Measurements from ENCODE around the gene BAIAP2L1. TPM values are rescaled to one million over a fixed set of nuclear protein-coding genes. Genes with fewer than 3 reads are reported as not detected.
"Not testable (repeated sequence)": the region's sequence is repeated elsewhere in the genome, so short reads cannot be mapped to it uniquely, and the experiment has no call there.

Gene BAIAP2L1
- total RNA-seq = 21.1 TPM
- long read RNA-seq, transcript BAIAP2L1-201 (14 exons, 3,622 nt) = major isoform, 5 of 34 reads
- long read RNA-seq, partial matches to known transcripts = 9 of 34 reads
- long read RNA-seq, other reads (novel, unspliced or antisense) = 20 of 34 reads

- no peak for TF ChIP-seq CTCF (IDR thresholded peaks at IDR 0.05)
- H3K4me3 ChIP-seq = peak within 1 kb of the TSS; percentile 73
- intact Hi-C loops (cut with DNase I) = no loop called here
- peak within 1 kb of the TSS; percentile 77 for H3K27ac ChIP-seq
- DNase-seq = peak; percentile 93
- H3K27me3 ChIP-seq (ENCODE audit: low read depth) = peaks cover 13% of the 10 kb centered on the region
- peak; percentile 98 to 99 for ATAC-seq
- peaks cover 5% of the 10 kb centered on the region for H3K4me1 ChIP-seq
- H3K9me3 ChIP-seq = no peaks in the 10 kb centered on the region
- no peaks in the 10 kb centered on the region for H3K36me3 ChIP-seq
These were observed at the start of gene BAIAP2L1 for GRCh38 chr7:98400542-98401340. BAIAP2L1 (minus strand) TSS chr7:98401090; CDS start chr7:98400852, 238 bp downstream.

DNA sequence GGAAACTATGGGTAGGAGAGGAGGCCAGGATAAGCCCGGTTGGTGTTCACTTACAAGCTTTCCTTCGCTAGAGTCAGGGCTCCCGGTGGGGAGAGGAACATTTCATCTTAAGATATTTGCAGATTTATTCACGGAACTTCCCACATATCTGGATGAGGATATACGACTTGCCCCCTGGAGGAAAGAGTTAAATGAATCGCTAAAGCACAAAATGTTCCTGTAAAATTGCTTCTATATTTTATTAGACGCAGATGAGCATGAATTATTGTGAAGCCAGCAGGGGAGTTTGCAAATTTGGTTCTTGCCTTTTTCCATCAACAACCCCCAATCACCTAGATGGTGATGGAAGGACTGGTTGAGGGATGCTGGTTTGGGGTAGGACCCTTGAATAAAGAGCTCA lies 47.9 kb upstream of the BAIAP2L1 start:
- no peaks in the 10 kb centered on the region for H3K36me3 ChIP-seq
- H3K27ac ChIP-seq = no peak overlapping the region
- H3K4me1 ChIP-seq = no peaks in the 10 kb centered on the region
- no peak for TF ChIP-seq CTCF (IDR thresholded peaks at IDR 0.05)
- no peak for DNase-seq
- ATAC-seq = no peak
- H3K27me3 ChIP-seq (ENCODE audit: low read depth) = no peaks in the 10 kb centered on the region
- no peaks in the 10 kb centered on the region for H3K9me3 ChIP-seq
- no peak overlapping the region for H3K4me3 ChIP-seq
- intact Hi-C loops (cut with DNase I) = no loop called here

- H3K36me3 ChIP-seq; H3K4me1 ChIP-seq; intact Hi-C loops (cut with DNase I); ATAC-seq; H3K27ac ChIP-seq; DNase-seq; H3K27me3 ChIP-seq (ENCODE audit: low read depth); H3K4me3 ChIP-seq; H3K9me3 ChIP-seq: not testable (repeated sequence)
These were observed 40.1 kb upstream of the BAIAP2L1 start for GRCh38 chr7:98440992-98441391.

DNA sequence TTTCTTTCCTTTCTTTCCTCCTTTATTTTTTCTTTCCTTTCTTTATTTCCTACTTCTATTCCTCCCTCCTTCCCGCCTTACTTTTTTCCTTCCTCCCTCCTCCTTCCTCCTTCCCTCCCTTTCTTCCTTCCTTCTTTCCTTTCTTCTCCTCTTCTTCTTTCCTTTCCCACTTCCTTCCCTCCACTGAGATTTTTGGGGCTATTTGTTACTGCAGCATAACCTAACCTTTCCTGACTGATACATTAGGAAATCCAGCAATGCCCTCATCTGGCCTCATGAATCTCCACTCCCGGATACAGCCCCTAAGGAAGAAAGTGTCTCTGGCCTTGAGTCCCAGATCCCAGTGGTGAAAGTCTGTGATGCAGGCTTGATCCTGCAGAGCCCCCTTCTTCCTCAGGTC lies 38.6 kb upstream of the BAIAP2L1 start:
- no peak overlapping the region for H3K4me3 ChIP-seq
- DNase-seq (no peak), ATAC-seq (no peak)
- H3K9me3 ChIP-seq = no peaks in the 10 kb centered on the region
- H3K27ac ChIP-seq = no peak overlapping the region
- no peak for TF ChIP-seq CTCF (IDR thresholded peaks at IDR 0.05)
- H3K36me3 ChIP-seq = no peaks in the 10 kb centered on the region
- H3K27me3 ChIP-seq (ENCODE audit: low read depth) = no peaks in the 10 kb centered on the region
- intact Hi-C loops (cut with DNase I) = loop anchor here (10.0 kb wide), 2 partner anchors 305 to 405 kb away; no protein-coding TSS in a partner anchor
- H3K4me1 ChIP-seq = no peaks in the 10 kb centered on the region

DNA sequence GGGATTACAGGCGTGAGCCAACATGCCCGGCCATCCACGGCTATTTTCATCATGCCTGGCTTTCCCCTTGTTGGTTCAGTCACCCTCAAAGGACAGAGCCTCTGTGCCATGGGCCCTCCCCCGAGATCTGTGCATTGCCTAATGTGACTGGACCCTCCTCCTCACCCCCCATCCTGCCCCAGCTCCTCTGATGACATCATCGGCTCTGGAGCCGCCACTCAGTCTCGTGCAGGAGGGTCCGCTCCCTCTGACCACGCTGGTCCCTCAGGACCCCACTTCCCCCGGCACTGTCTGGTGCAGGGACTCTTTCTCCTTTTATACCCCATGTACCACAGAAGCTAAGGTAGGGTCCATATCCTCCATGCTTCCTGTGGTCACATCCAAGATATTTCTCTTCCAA lies 33.2 kb upstream of the BAIAP2L1 start:
- no peak for TF ChIP-seq CTCF (IDR thresholded peaks at IDR 0.05)
- Histone ChIP-seq H3K27ac (no peak overlapping the region), H3K4me3 (no peak overlapping the region), H3K36me3 (no peaks in the 10 kb centered on the region), H3K27me3 (ENCODE audit: low read depth) (no peaks in the 10 kb centered on the region), H3K9me3 (no peaks in the 10 kb centered on the region), H3K4me1 (no peaks in the 10 kb centered on the region)
- DNase-seq = no peak
- intact Hi-C loops (cut with DNase I) = loop anchor here (10.0 kb wide), 2 partner anchors 311 to 411 kb away; no protein-coding TSS in a partner anchor
- peak in 1 of 2 donors; percentile 29 for ATAC-seq

DNA sequence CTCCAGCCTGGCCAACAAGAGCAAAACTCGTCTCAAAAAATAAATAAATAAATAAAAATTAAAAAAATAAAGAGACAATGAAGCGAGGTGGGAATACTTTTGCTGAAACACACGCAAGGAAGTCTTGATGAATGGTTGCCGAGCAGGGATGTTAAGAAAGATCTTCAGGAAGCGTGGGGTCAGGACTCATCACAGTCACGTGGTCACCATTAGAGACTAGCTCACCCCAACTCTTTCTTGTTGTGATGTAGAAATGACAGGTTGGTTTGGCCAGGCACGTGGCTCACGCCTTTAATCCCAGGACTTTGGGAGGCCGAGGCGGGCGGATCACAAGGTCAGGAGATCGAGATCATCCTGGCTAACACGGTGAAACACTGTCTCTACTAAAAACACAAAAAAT lies 28.9 kb upstream of the BAIAP2L1 start:
- Histone ChIP-seq H3K27ac (no peak overlapping the region), H3K36me3 (no peaks in the 10 kb centered on the region), H3K4me1 (no peaks in the 10 kb centered on the region), H3K9me3 (no peaks in the 10 kb centered on the region), H3K27me3 (ENCODE audit: low read depth) (peaks cover 4% of the 10 kb centered on the region), H3K4me3 (no peak overlapping the region)
- DNase-seq (no peak), ATAC-seq (no peak)
- intact Hi-C loops (cut with DNase I) = loop anchor here (10.0 kb wide), 2 partner anchors 315 to 415 kb away; no protein-coding TSS in a partner anchor
- no peak for TF ChIP-seq CTCF (IDR thresholded peaks at IDR 0.05)

Data from lower lobe of right lung (tissue), 2 donors.